ENCODE data around the gene CDC40. TPM values are rescaled to one million over a fixed set of nuclear protein-coding genes. Genes with fewer than 3 reads are reported as not detected.

Gene CDC40
- total and polyA plus RNA-seq, 9 of the 15 experiments (the other 6 are each of a cell fraction or from before 2014, with no cell fraction given) = 9.7 to 26.3 (median 15.7) TPM

DNA sequence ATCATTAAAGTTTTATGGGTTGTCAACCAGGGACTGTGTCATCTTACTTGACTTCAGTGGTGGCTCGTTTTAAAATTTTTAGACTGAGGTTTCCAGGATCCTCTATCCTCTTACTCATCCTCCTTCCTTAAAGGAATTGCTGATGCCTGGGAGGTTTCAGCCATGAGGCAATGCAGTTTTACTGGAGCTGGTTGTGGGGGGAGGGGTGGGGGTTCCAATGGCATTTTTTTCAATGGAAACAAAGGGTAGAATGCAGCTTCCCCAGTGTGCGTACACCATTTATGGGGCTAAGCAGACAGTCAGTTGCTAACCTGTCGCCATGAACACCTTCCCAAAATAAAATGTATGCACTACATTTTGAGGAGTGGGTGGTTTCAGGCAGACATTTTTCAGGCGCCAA is 89.9 kb downstream of the CDC40 start:
- CTCF ChIA-PET (ENCODE audit: low intra/inter-chr PET ratio) = no interaction called here
- Histone ChIP-seq H3K27ac (ENCODE audit: extremely low read depth, low read depth, low read length) (no peak overlapping the region), H3K36me3 (ENCODE audit: control insufficient read depth, insufficient read depth, low read length) (no peaks in the 10 kb centered on the region), H3K4me2 (ENCODE audit: insufficient read depth, low read length) (no peak overlapping the region), H2AFZ (ENCODE audit: low read depth, low read length) (no peak overlapping the region), H3K9me1 (ENCODE audit: control insufficient read depth, insufficient read depth, low read length) (no peaks in the 10 kb centered on the region), H4K20me1 (replicated peaks; ENCODE audit: control insufficient read depth, insufficient read depth, low read length) (no peaks in the 10 kb centered on the region), H3K9ac (ENCODE audit: insufficient read depth in 1 of 2, low read depth in 2 of 2, low read length in 2 of 2) (no peak overlapping the region), H3K27me3 (ENCODE audit: control insufficient read depth in 2 of 2, insufficient read depth in 2 of 2, low read length in 2 of 2) (peaks cover 0 to 4% of the 10 kb centered on the region in 2 experiments; a peak in 2 of 5 replicates), H3K4me1 (replicated peaks in 1 of 2; ENCODE audit: control insufficient read depth in 2 of 2, insufficient read depth in 2 of 2, low read length in 2 of 2) (no peaks in the 10 kb centered on the region), H3K4me3 (no peak overlapping the region), H3K79me2 (ENCODE audit: control insufficient read depth, insufficient read depth, low read length) (no peaks in the 10 kb centered on the region), H3K9me3 (replicated peaks; ENCODE audit: control insufficient read depth, insufficient read depth, low read depth, low read length) (no peaks in the 10 kb centered on the region)
- intact Hi-C loops (cut with micrococcal nuclease) = no loop called here
- DNase-seq (ENCODE audit: extremely low read depth in 1 of 4, low spot score in 3 of 4) = no peak
- ATAC-seq = no peak
- POLR2A ChIA-PET = no interaction called here
- peak; percentile 6 for FAIRE-seq
- TF ChIP-seq YBX1 (IDR thresholded peaks at IDR 0.05) (no peak), E2F3 (CRISPR knock-in tag; IDR thresholded peaks at IDR 0.05) (no peak), NONO (IDR thresholded peaks at IDR 0.05; ENCODE audit: low read depth in 2 of 2, low read length in 1 of 2) (no peak), SIRT6 (IDR thresholded peaks at IDR 0.05; ENCODE audit: low read depth, low read length) (no peak), RBM39 (optimal IDR thresholded peaks at IDR 0.05; ENCODE audit: low read depth, low read length) (no peak), ZFP36 (IDR thresholded peaks at IDR 0.05; ENCODE audit: low read depth, low read length, partially characterized antibody) (no peak), JUND (IDR thresholded peaks at IDR 0.05; ENCODE audit: borderline replicate concordance, low read depth, low read length) (no peak), JUND (tag; IDR thresholded peaks at IDR 0.05; ENCODE audit: borderline replicate concordance, low read depth, low read length) (no peak), ARID2 (IDR thresholded peaks at IDR 0.05) (no peak), TARDBP (IDR thresholded peaks at IDR 0.05) (no peak), NCOA6 (IDR thresholded peaks at IDR 0.05) (no peak), DMBX1 (CRISPR knock-in tag; IDR thresholded peaks at IDR 0.05; ENCODE audit: borderline replicate concordance) (no peak), ZNF263 (CRISPR knock-in tag; IDR thresholded peaks at IDR 0.05; ENCODE audit: borderline replicate concordance) (no peak), NCOA4 (IDR thresholded peaks at IDR 0.05; ENCODE audit: partially characterized antibody) (no peak), ZNF197 (CRISPR knock-in tag; IDR thresholded peaks at IDR 0.05; ENCODE audit: low read depth) (no peak), ZBTB7A (IDR thresholded peaks at IDR 0.05; ENCODE audit: borderline replicate concordance, control insufficient read depth, low read depth, low read length) (no peak), JUNB (CRISPR knock-in tag; conservative IDR thresholded peaks at IDR 0.05) (no peak)
- TF ChIP-seq, protein P1, sequence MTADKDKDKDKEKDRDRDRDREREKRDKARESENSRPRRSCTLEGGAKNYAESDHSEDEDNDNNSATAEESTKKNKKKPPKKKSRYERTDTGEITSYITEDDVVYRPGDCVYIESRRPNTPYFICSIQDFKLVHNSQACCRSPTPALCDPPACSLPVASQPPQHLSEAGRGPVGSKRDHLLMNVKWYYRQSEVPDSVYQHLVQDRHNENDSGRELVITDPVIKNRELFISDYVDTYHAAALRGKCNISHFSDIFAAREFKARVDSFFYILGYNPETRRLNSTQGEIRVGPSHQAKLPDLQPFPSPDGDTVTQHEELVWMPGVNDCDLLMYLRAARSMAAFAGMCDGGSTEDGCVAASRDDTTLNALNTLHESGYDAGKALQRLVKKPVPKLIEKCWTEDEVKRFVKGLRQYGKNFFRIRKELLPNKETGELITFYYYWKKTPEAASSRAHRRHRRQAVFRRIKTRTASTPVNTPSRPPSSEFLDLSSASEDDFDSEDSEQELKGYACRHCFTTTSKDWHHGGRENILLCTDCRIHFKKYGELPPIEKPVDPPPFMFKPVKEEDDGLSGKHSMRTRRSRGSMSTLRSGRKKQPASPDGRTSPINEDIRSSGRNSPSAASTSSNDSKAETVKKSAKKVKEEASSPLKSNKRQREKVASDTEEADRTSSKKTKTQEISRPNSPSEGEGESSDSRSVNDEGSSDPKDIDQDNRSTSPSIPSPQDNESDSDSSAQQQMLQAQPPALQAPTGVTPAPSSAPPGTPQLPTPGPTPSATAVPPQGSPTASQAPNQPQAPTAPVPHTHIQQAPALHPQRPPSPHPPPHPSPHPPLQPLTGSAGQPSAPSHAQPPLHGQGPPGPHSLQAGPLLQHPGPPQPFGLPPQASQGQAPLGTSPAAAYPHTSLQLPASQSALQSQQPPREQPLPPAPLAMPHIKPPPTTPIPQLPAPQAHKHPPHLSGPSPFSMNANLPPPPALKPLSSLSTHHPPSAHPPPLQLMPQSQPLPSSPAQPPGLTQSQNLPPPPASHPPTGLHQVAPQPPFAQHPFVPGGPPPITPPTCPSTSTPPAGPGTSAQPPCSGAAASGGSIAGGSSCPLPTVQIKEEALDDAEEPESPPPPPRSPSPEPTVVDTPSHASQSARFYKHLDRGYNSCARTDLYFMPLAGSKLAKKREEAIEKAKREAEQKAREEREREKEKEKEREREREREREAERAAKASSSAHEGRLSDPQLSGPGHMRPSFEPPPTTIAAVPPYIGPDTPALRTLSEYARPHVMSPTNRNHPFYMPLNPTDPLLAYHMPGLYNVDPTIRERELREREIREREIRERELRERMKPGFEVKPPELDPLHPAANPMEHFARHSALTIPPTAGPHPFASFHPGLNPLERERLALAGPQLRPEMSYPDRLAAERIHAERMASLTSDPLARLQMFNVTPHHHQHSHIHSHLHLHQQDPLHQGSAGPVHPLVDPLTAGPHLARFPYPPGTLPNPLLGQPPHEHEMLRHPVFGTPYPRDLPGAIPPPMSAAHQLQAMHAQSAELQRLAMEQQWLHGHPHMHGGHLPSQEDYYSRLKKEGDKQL (CRISPR knock-in tag; IDR thresholded peaks at IDR 0.05; ENCODE audit: borderline replicate concordance) = no peak
- TF ChIP-seq, protein P2, sequence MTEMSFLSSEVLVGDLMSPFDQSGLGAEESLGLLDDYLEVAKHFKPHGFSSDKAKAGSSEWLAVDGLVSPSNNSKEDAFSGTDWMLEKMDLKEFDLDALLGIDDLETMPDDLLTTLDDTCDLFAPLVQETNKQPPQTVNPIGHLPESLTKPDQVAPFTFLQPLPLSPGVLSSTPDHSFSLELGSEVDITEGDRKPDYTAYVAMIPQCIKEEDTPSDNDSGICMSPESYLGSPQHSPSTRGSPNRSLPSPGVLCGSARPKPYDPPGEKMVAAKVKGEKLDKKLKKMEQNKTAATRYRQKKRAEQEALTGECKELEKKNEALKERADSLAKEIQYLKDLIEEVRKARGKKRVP (CRISPR knock-in tag; IDR thresholded peaks at IDR 0.05) = no peak
- in situ Hi-C loops (cut with MboI) = no loop called here
- no TSS peak for BruUV-seq (replicated peaks)
- WGBS (ENCODE audit: insufficient coverage, low coverage, missing lambda C conversion rate) = 0% methylated on average over 4 of the region's 4 CpGs
